Activated B cell treated with CpG ODN at 0.5 μM for 24 hours (primary cell): Measurements from ENCODE around the gene SH2D4B. TPM values are rescaled to one million over a fixed set of nuclear protein-coding genes. Genes with fewer than 3 reads are reported as not detected.

Source experiments
- ATAC-seq: fragments of 200-7000 bp; cut with Tn5 transposase; one replicate; pipeline ENCODE4 v1.10.0; 2021; ENCODE audit warnings: low read depth, mild to moderate bottlenecking, moderate library complexity
- CTCF ChIA-PET: fragments of 350-600 bp; sonication (Branson Sonifier 250); formaldehyde crosslinking; loops from one replicate; lab custom pipeline; 2021; ENCODE audit warnings: antibody characterized with exemption; lab: Charles Lee
- POLR2A ChIA-PET: fragments of 350-600 bp; sonication (Branson Sonifier 250); formaldehyde crosslinking; loops from one replicate; lab custom pipeline; 2021; ENCODE audit warnings: antibody characterized with exemption; lab: Charles Lee
- DNase-seq: peaks from one replicate; pipeline ENCODE4 v3.0.0; 2022
- H3K27ac Mint-ChIP-seq: one replicate; pipeline ENCODE4 v1.8.0; 2020; ENCODE audit warnings: mixed read lengths
- H3K27me3 Mint-ChIP-seq: one replicate; pipeline ENCODE4 v1.8.0; 2021; ENCODE audit warnings: mixed read lengths
- H3K36me3 Mint-ChIP-seq: one replicate; pipeline ENCODE4 v1.8.0; 2021; ENCODE audit warnings: low read depth, mixed read lengths
- H3K4me1 Mint-ChIP-seq: one replicate; pipeline ENCODE4 v1.8.0; 2021; ENCODE audit warnings: mixed read lengths
- H3K4me3 Mint-ChIP-seq: one replicate; pipeline ENCODE4 v1.8.0; 2020; ENCODE audit warnings: mild to moderate bottlenecking, mixed read lengths
- H3K9me3 Mint-ChIP-seq: one replicate; pipeline ENCODE4 v1.8.0; 2020; ENCODE audit warnings: mixed read lengths
- intact Hi-C: fragments of 100-400 bp; cut with micrococcal nuclease; formaldehyde crosslinking; loops from one replicate; pipeline ENCODE4 v1.15.1; 2024
- total RNA-seq: library from RNA; stranded (reverse); gene quantifications from 2 replicates; pipeline ENCODE4 v1.2.3, GENCODE V29; 2022
- TF ChIP-seq, protein P1 (sequence below): fragments of 200-600 bp; IDR thresholded peaks from one replicate; pipeline ENCODE4 v1.8.0; 2022; ENCODE audit warnings: antibody characterized with exemption, mild to moderate bottlenecking

Gene SH2D4B
- total RNA-seq, result 0.07 TPM in 1 of 2 replicates, not detected in the other

DNA sequence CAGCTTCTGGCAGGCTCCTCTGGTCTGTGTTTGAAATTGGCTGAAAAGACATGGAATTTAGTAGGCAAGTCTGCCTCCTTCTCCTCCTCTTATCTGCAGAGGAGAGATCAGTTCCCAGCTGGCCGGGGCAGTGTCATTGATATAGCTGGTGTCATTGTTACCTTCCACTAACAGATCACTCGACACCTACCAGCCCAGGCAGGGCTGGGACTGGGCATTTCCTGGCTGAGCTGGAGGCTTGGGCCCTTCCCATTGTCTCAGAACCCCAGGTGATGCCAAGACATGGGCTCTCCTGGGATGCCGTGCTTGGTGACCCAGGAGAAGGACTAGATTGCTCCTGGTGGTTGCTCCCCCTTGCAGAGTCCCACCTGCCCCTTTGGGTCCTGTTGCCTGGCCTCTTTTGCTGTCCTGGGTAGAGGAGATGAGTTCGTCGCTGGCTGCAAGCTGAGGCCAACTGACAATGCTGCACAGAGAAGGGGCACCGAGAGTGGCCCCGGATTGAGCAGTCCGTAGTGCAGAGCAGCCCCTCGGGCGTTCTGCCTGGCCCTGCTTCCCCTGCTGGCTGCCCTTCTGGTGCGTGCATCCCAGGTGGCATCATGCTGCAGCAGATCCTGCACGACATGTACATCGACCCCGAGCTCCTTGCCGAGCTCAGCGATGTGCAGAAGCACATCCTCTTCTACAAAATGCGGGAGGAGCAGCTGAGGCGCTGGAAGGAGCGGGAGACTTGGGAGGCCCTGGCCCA, at the start of gene SH2D4B:
TSS of gene SH2D4B (plus strand) at position 167 of the 745 bp plus-strand sequence. CDS start at position 597, 430 bp downstream.
- DNase-seq (no peak), ATAC-seq (no peak)
- Mint-ChIP-seq H3K27me3 (no peaks in the 10 kb centered on the region), H3K4me3 (peak within 1 kb of the TSS; percentile 54), H3K36me3 (peaks cover 1% of the 10 kb centered on the region), H3K9me3 (no peaks in the 10 kb centered on the region), H3K27ac (peak within 1 kb of the TSS; percentile 74), H3K4me1 (peaks cover 53% of the 10 kb centered on the region)
- ChIA-PET POLR2A (interaction anchor here (0.6 kb wide), 1 partner anchor 1091 kb away, joined by 5 read pairs; no protein-coding TSS in a partner anchor), CTCF (interaction anchor here (1.8 kb wide), 1 partner anchor 387 kb away, joined by 6 read pairs; no protein-coding TSS in a partner anchor)
- intact Hi-C loops, result loop anchor here (2.0 to 10.0 kb wide), 2 partner anchors 125 to 603 kb away; no protein-coding TSS in a partner anchor
- TF ChIP-seq, protein P1, sequence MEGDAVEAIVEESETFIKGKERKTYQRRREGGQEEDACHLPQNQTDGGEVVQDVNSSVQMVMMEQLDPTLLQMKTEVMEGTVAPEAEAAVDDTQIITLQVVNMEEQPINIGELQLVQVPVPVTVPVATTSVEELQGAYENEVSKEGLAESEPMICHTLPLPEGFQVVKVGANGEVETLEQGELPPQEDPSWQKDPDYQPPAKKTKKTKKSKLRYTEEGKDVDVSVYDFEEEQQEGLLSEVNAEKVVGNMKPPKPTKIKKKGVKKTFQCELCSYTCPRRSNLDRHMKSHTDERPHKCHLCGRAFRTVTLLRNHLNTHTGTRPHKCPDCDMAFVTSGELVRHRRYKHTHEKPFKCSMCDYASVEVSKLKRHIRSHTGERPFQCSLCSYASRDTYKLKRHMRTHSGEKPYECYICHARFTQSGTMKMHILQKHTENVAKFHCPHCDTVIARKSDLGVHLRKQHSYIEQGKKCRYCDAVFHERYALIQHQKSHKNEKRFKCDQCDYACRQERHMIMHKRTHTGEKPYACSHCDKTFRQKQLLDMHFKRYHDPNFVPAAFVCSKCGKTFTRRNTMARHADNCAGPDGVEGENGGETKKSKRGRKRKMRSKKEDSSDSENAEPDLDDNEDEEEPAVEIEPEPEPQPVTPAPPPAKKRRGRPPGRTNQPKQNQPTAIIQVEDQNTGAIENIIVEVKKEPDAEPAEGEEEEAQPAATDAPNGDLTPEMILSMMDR, result no peak

DNA sequence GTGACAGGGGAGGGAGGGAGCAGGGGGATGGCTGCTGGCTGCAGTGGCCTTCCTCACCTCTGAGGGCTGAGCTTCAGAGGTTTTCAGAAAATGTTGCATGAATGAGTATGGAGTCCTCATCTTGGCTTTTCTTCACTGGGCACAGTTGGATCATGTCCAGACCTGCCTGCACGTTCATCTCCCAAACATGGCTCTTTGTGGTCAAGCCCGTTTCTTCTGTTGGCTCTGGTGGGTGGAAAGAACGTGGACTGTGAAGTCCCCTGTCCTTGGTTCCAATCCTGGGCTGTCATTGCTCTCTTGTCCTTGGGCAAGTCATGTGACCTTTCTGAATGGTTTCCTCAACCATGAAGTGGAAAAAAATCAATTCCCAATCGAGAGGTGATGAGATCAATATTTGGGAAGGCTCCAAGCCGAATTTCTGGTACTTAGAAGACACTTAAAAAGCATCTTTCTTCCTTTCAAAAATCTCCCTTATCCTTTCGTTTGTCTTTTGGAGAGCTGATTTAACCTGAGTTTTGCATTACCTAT, 49.1 kb upstream of the SH2D4B start:
- Mint-ChIP-seq H3K9me3 (peaks cover 2% of the 10 kb centered on the region), H3K4me1 (peaks cover 63% of the 10 kb centered on the region), H3K27ac (no peak overlapping the region), H3K27me3 (no peaks in the 10 kb centered on the region), H3K36me3 (peaks cover 43% of the 10 kb centered on the region), H3K4me3 (no peak overlapping the region)
- intact Hi-C loops, result no loop called here
- ChIA-PET POLR2A (interaction anchor here (1.1 kb wide), 1 partner anchor 13 kb away, joined by 3 read pairs; no protein-coding TSS in a partner anchor), CTCF (no interaction called here)
- no peak for DNase-seq
- TF ChIP-seq, protein P1, result no peak
- ATAC-seq, result no peak

DNA sequence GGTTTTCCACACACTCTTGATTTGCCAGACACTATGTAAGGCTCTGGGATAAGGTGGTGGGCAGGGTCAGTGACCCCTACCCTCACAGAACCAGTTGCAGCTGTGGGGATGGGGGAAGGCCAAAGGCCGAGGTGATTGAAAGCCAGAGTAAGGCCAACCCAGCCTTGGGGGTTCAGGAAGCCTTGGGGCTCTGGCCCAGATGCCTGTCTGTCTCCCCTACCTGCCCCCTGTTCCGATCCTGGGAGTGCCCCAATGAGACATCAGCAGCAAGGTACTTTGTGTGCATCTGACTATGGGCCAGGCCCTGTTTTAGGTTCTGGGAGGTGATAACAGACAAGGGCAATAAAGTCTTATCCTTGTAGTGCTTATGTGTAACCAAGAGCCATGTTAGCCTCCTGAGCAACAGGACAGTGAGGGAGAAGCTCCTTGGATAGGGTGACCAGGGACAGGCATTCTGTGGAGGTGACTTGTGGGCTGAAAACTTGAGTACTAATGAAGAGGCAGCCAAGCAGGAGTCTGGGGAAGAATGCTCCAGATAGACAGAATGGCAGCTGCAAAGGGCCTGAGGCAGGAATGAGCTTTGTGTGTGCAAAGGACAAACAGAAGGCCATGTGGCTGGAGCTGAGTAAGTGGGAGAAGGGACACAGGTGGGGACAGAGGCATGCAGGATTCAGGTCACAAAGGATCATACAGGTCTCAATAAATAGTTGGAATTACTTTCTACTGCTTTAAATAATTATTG, 48.2 kb upstream of the SH2D4B start:
- H3K4me3 Mint-ChIP-seq, result no peak overlapping the region
- DNase-seq (no peak), ATAC-seq (no peak)
- ChIA-PET CTCF (no interaction called here), POLR2A (interaction anchor here (1.1 kb wide), 1 partner anchor 12 kb away, joined by 3 read pairs; no protein-coding TSS in a partner anchor)
- H3K27ac Mint-ChIP-seq, result no peak overlapping the region
- intact Hi-C loops, result no loop called here
- H3K36me3 Mint-ChIP-seq, result peaks cover 47% of the 10 kb centered on the region
- H3K27me3 Mint-ChIP-seq, result no peaks in the 10 kb centered on the region
- peaks cover 2% of the 10 kb centered on the region for H3K9me3 Mint-ChIP-seq
- peaks cover 65% of the 10 kb centered on the region for H3K4me1 Mint-ChIP-seq
- TF ChIP-seq, protein P1, result no peak

DNA sequence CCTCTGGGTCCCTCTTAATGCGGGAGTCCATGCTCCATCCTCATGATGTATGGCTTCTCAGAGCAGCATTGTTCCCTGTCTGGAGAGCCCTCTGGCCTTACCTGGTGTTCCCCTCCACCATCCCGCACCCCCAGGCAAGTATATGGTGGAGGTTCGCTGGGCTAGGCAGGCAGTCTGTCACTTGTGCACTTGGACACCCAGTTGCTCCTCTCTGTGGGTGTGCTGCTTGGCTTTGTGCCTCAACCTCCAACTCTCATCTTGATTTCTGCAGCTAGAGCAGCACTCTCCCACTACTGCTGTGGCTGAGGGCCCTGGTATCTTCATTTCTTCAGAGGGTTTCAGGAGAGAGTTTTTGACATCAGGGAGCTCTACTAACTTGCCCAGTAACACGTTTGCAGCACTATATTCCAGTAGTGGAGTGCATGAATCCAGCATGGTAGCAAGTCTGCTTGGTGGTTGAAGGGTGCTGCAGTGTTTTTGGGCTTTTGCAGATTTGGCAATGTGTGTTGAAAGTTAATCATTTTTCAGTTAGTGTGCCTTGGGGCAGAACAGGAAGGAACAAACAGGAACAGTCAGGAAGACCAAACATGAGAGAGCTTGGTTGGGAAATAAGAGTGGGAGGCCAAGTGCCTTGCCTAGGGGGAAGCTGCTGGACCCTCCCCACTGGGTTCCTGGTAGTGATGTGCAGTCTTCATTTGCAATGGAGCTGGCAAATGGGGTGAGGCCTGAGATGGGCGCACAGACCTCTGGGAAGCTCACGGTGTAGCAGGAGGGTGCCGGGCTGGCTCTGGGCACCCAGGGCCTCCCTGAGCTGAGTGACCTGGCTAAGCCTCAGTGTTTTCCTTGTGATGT, 46.2 kb upstream of the SH2D4B start:
- no peak overlapping the region for H3K27ac Mint-ChIP-seq
- peaks cover 62% of the 10 kb centered on the region for H3K36me3 Mint-ChIP-seq
- DNase-seq (no peak), ATAC-seq (no peak)
- intact Hi-C loops, result no loop called here
- H3K4me1 Mint-ChIP-seq, result peaks cover 53% of the 10 kb centered on the region
- H3K9me3 Mint-ChIP-seq, result peaks cover 8% of the 10 kb centered on the region
- ChIA-PET CTCF (interaction anchor here (0.7 to 1.3 kb wide), 4 partner anchors 13 to 348 kb away, joined by 3 to 4 read pairs (median 4); no protein-coding TSS in a partner anchor), POLR2A (interaction anchor here (0.8 to 0.9 kb wide), 2 partner anchors 9 to 27 kb away, joined by 3 to 5 read pairs; no protein-coding TSS in a partner anchor)
- TF ChIP-seq, protein P1, result no peak
- H3K4me3 Mint-ChIP-seq, result no peak overlapping the region
- H3K27me3 Mint-ChIP-seq, result no peaks in the 10 kb centered on the region
